H9 (cell line): Measurements from ENCODE around the gene DDC. TPM values are rescaled to one million over a fixed set of nuclear protein-coding genes. Genes with fewer than 3 reads are reported as not detected.
A peak's percentile ranks its signal among the peaks of the same experiment; 100 is the strongest.

Experiments used
- DNase-seq: peaks from one replicate; pipeline ENCODE4 v3.0.0-alpha.2; 2017
- H2AFZ ChIP-seq: one replicate; pipeline ENCODE4 v1.6.1; 2013; ENCODE audit warnings: mild to moderate bottlenecking, low read length, control low read depth, moderate library complexity
- H2AK5ac ChIP-seq: 2 replicates; pipeline ENCODE4 v1.6.1; 2013; ENCODE audit warnings: low read length, control low read depth, mixed read lengths; ENCODE audit not compliant: insufficient read length
- H2BK120ac ChIP-seq: one replicate; pipeline ENCODE4 v1.6.1; 2013; ENCODE audit warnings: low read depth, mild to moderate bottlenecking, low read length, control low read depth, inconsistent platforms; ENCODE audit not compliant: poor library complexity, severe bottlenecking
- H2BK12ac ChIP-seq: 2 replicates; pipeline ENCODE4 v1.6.1; 2013; ENCODE audit warnings: low read length, control low read depth, mixed read lengths, low read depth; ENCODE audit not compliant: insufficient read length
- H2BK15ac ChIP-seq: 2 replicates; pipeline ENCODE4 v1.6.1; 2013; ENCODE audit warnings: low read depth, low read length, control low read depth
- H2BK20ac ChIP-seq: one replicate; pipeline ENCODE4 v1.6.1; 2013; ENCODE audit warnings: low read depth, mild to moderate bottlenecking, low read length, control low read depth, inconsistent platforms; ENCODE audit not compliant: poor library complexity, severe bottlenecking
- H2BK5ac ChIP-seq: 2 replicates; pipeline ENCODE4 v1.6.1; 2013; ENCODE audit warnings: low read length, control low read depth, mixed read lengths; ENCODE audit not compliant: insufficient read length
- H3K14ac ChIP-seq: 2 replicates; pipeline ENCODE4 v1.6.1; 2013; ENCODE audit warnings: low read length, control low read depth; ENCODE audit not compliant: insufficient read depth
- H3K18ac ChIP-seq: 2 replicates; pipeline ENCODE4 v1.6.1; 2013; ENCODE audit warnings: low read depth, mild to moderate bottlenecking, mixed read lengths, low read length, control low read depth; ENCODE audit not compliant: insufficient read length
- H3K23ac ChIP-seq: 2 replicates; pipeline ENCODE4 v1.6.1; 2013; ENCODE audit warnings: low read length, control low read depth, mixed read lengths, low read depth; ENCODE audit not compliant: insufficient read length
- H3K23me2 ChIP-seq: 2 replicates; pipeline ENCODE4 v1.6.1; 2013; ENCODE audit warnings: low read depth, mild to moderate bottlenecking, mixed read lengths, low read length, control low read depth; ENCODE audit not compliant: insufficient read length, poor library complexity, severe bottlenecking
- H3K27ac ChIP-seq: 2 replicates; pipeline ENCODE4 v1.5.1; 2013; ENCODE audit warnings: low read length, control low read depth, mixed read lengths, low read depth; ENCODE audit not compliant: insufficient read length
- H3K27me3 ChIP-seq: 2 replicates; pipeline ENCODE4 v1.6.1; 2013; ENCODE audit warnings: low read length, control low read depth, inconsistent platforms; ENCODE audit not compliant: insufficient read depth
- H3K4ac ChIP-seq: 2 replicates; pipeline ENCODE4 v1.6.1; 2013; ENCODE audit warnings: low read depth, mild to moderate bottlenecking, control low read depth, inconsistent platforms, low read length, moderate library complexity
- H3K4me1 ChIP-seq: 2 replicates; pipeline ENCODE4 v1.6.1; 2013; ENCODE audit warnings: low read length, control low read depth, inconsistent platforms; ENCODE audit not compliant: insufficient read depth
- H3K4me2 ChIP-seq: 2 replicates; pipeline ENCODE4 v1.6.1; 2013; ENCODE audit warnings: low read length, control low read depth, mixed read lengths; ENCODE audit not compliant: insufficient read length, insufficient read depth
- H3K56ac ChIP-seq: 2 replicates; pipeline ENCODE4 v1.6.1; 2013; ENCODE audit warnings: low read depth, mild to moderate bottlenecking, mixed read lengths, low read length, control low read depth; ENCODE audit not compliant: insufficient read length
- H3K79me1 ChIP-seq: 2 replicates; pipeline ENCODE4 v1.6.1; 2013; ENCODE audit warnings: low read depth, mild to moderate bottlenecking, moderate library complexity, low read length, control low read depth, inconsistent platforms; ENCODE audit not compliant: insufficient read depth, poor library complexity, severe bottlenecking
- H3K79me2 ChIP-seq: 2 replicates; pipeline ENCODE4 v1.6.1; 2013; ENCODE audit warnings: low read length, control low read depth, inconsistent platforms; ENCODE audit not compliant: insufficient read depth
- H3K9ac ChIP-seq: 2 replicates; pipeline ENCODE4 v1.6.1; 2013; ENCODE audit warnings: low read length, control low read depth, mixed read lengths; ENCODE audit not compliant: insufficient read length; ENCODE audit errors: extremely low read depth
- H3K9me3 ChIP-seq: one replicate; pipeline ENCODE4 v1.6.1; 2013; ENCODE audit warnings: low read depth, low read length, inconsistent platforms; ENCODE audit not compliant: control insufficient read depth
- H3T11ph ChIP-seq: one replicate; pipeline ENCODE4 v1.6.1; 2013; ENCODE audit warnings: mild to moderate bottlenecking, low read length, control low read depth, inconsistent platforms
- H4K20me1 ChIP-seq: one replicate; pipeline ENCODE4 v1.6.1; 2013; ENCODE audit not compliant: control insufficient read depth, insufficient read length, insufficient read depth
- H4K5ac ChIP-seq: 2 replicates; pipeline ENCODE4 v1.6.1; 2013; ENCODE audit warnings: low read depth, mild to moderate bottlenecking, mixed read lengths, low read length, control low read depth; ENCODE audit not compliant: insufficient read length
- H4K8ac ChIP-seq: replicated peaks from 2 replicates; pipeline ENCODE4 v1.6.1; 2013; ENCODE audit warnings: low read length, control low read depth, mixed read lengths, low read depth; ENCODE audit not compliant: insufficient read length
- H4K91ac ChIP-seq: 2 replicates; pipeline ENCODE4 v1.6.1; 2013; ENCODE audit warnings: low read depth, mild to moderate bottlenecking, moderate library complexity, mixed read lengths, low read length, control low read depth; ENCODE audit not compliant: insufficient read length
- H3K27ac Mint-ChIP-seq, 3 experiments: 2 replicates in 2 of 3; 3 replicates in 1 of 3; pipeline ENCODE4 v1.8.0; 2020 to 2021; ENCODE audit warnings: mixed read lengths in 3 of 3, mild to moderate bottlenecking in 1 of 3, moderate library complexity in 1 of 3
- H3K27me3 Mint-ChIP-seq: 2 replicates; pipeline ENCODE4 v1.8.0; 2021; ENCODE audit warnings: low read depth, mild to moderate bottlenecking, moderate library complexity, mixed read lengths
- H3K36me3 Mint-ChIP-seq, 3 experiments: 2 replicates in 2 of 3; 3 replicates in 1 of 3; pipeline ENCODE4 v1.8.0; 2020 to 2021; ENCODE audit warnings: low read depth in 3 of 3, mixed read lengths in 3 of 3; ENCODE audit not compliant: insufficient read depth in 1 of 3
- H3K4me1 Mint-ChIP-seq, 2 experiments: 2 replicates each; pipeline ENCODE4 v1.8.0; 2020; ENCODE audit warnings: mixed read lengths in 2 of 2
- H3K4me3 Mint-ChIP-seq, 2 experiments: 2 replicates in 1 of 2; 3 replicates in 1 of 2; pipeline ENCODE4 v1.8.0; 2020 to 2021; ENCODE audit warnings: mild to moderate bottlenecking in 2 of 2, mixed read lengths in 2 of 2, moderate library complexity in 1 of 2
- H3K9me3 Mint-ChIP-seq, 2 experiments: 2 replicates in 1 of 2; 3 replicates in 1 of 2; pipeline ENCODE4 v1.8.0; 2020; ENCODE audit warnings: mild to moderate bottlenecking in 2 of 2, mixed read lengths in 2 of 2, moderate library complexity in 1 of 2
- WGBS: extraction: QIAGEN DNeasy Blood & Tissue Kit; methylation state at CpG from one replicate; pipeline ENCODE4 v1.1.7; 2013; ENCODE audit warnings: missing lambda C conversion rate, low lambda C conversion rate, mixed read lengths; ENCODE audit not compliant: insufficient read length; ENCODE audit errors: extremely low coverage; 5-methylcytosine and 5-hydroxymethylcytosine counted together
- total RNA-seq: library from RNA; stranded (reverse); gene quantifications from 2 replicates; pipeline ENCODE4 v1.2.1, GENCODE V29; 2021
- TF ChIP-seq, protein P1 (sequence below): fragments of 200-600 bp; sonication (generic); conservative IDR thresholded peaks from 3 replicates; pipeline ENCODE4 v1.8.0; 2021; ENCODE audit warnings: antibody characterized with exemption, mild to moderate bottlenecking

DDC gene
- total RNA-seq, 1 experiment from 2014 or later = not detected

DNA sequence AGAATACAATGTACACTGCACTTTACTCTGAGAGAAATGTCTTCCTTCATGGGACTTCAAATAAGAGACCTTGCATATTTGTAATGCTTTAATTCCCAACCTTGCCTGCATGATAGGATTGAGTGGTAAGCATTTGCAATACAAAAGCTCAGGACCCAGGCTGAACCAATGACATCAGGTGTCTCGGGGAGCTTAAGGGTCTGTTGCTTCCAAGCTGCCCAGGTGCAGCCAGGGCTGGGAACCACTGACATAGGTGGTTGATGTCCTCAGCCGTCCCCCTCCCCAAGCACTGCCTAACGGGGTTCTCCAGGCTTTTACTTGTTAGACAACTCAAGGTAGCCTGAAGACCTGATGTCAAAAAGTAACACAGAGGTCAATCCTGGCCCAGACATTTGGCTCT is 144.2 kb downstream of the DDC start:
- Histone ChIP-seq H3K23ac (no peak overlapping the region), H3T11ph (no peak overlapping the region), H3K14ac (no peak overlapping the region), H3K4ac (no peak overlapping the region), H3K9ac (no peak overlapping the region), H4K8ac (no peak overlapping the region), H2BK120ac (no peak overlapping the region), H4K20me1 (no peaks in the 10 kb centered on the region), H4K91ac (no peak overlapping the region), H2BK5ac (no peak overlapping the region), H3K18ac (no peak overlapping the region), H3K23me2 (no peaks in the 10 kb centered on the region), H3K79me2 (no peaks in the 10 kb centered on the region), H3K27me3 (no peaks in the 10 kb centered on the region), H3K79me1 (no peaks in the 10 kb centered on the region), H3K27ac (no peak overlapping the region), H2BK12ac (no peak overlapping the region), H2BK15ac (no peak overlapping the region), H3K9me3 (no peaks in the 10 kb centered on the region), H2AFZ (no peak overlapping the region), H3K4me1 (peaks cover 2% of the 10 kb centered on the region; the same call in 1 of the 2 replicates), H3K4me2 (no peak overlapping the region), H2AK5ac (no peak overlapping the region), H3K56ac (no peak overlapping the region), H2BK20ac (no peak overlapping the region), H4K5ac (no peak overlapping the region)
- Mint-ChIP-seq H3K27me3 (no peaks in the 10 kb centered on the region), H3K9me3 (no peaks in the 10 kb centered on the region), H3K4me1 (peaks cover 35 to 38% of the 10 kb centered on the region in 2 experiments), H3K36me3 (no peaks in the 10 kb centered on the region), H3K4me3 (no peak overlapping the region), H3K27ac (0 out of 7 replicates have a peak overlapping the region, but pooled peaks of 1 of the 3 experiments have one; percentile 52)
- TF ChIP-seq, protein P1, sequence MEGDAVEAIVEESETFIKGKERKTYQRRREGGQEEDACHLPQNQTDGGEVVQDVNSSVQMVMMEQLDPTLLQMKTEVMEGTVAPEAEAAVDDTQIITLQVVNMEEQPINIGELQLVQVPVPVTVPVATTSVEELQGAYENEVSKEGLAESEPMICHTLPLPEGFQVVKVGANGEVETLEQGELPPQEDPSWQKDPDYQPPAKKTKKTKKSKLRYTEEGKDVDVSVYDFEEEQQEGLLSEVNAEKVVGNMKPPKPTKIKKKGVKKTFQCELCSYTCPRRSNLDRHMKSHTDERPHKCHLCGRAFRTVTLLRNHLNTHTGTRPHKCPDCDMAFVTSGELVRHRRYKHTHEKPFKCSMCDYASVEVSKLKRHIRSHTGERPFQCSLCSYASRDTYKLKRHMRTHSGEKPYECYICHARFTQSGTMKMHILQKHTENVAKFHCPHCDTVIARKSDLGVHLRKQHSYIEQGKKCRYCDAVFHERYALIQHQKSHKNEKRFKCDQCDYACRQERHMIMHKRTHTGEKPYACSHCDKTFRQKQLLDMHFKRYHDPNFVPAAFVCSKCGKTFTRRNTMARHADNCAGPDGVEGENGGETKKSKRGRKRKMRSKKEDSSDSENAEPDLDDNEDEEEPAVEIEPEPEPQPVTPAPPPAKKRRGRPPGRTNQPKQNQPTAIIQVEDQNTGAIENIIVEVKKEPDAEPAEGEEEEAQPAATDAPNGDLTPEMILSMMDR = no peak
- WGBS = no CpG with 5 or more reads among the region's 3 CpGs
- DNase-seq = no peak
